H1 (cell line): ENCODE data around the gene TUBA3C. TPM values are rescaled to one million over a fixed set of nuclear protein-coding genes. Genes with fewer than 3 reads are reported as not detected.

ENCODE experiments used
- CTCF ChIA-PET: fragments of 300-600 bp; sonication (Branson Sonifier 250); formaldehyde crosslinking; loops from one replicate; lab custom pipeline; 2021; ENCODE audit not compliant: partially characterized antibody; lab: Charles Lee
- POLR2A ChIA-PET: fragments of 300-600 bp; sonication (Branson Sonifier 250); formaldehyde crosslinking; loops from one replicate; lab custom pipeline; 2021; ENCODE audit warnings: inconsistent platforms; ENCODE audit not compliant: partially characterized antibody; lab: Charles Lee
- DNase-seq, 2 experiments: peaks; one replicate each; pipeline versions ENCODE4 v3.0.0 to v3.0.0-alpha.2; 2010 to 2022; ENCODE audit warnings: low spot score in 2 of 2, low read depth in 1 of 2, mixed read lengths in 1 of 2
- FAIRE-seq: peaks from 2 replicates; lab custom pipeline; 2011; peaks lifted over from hg19 to GRCh38; lab: Jason Lieb, UNC
- H2AFZ ChIP-seq: 2 replicates; pipeline ENCODE4 v1.8.1; 2012; ENCODE audit warnings: low read length, inconsistent platforms
- H2AK5ac ChIP-seq: 2 replicates; pipeline ENCODE4 v1.6.1; 2013; ENCODE audit warnings: low read depth, low read length
- H2BK120ac ChIP-seq: replicated peaks from 2 replicates; pipeline ENCODE3; 2013; ENCODE audit warnings: low read depth, low read length, inconsistent platforms
- H2BK12ac ChIP-seq: 2 replicates; pipeline ENCODE4 v1.6.1; 2013; ENCODE audit warnings: low read depth, low read length
- H2BK15ac ChIP-seq: 2 replicates; pipeline ENCODE4 v1.6.1; 2013; ENCODE audit warnings: low read length
- H2BK20ac ChIP-seq: 2 replicates; pipeline ENCODE4 v1.6.1; 2013; ENCODE audit warnings: low read length
- H2BK5ac ChIP-seq: 2 replicates; pipeline ENCODE4 v1.6.1; 2013; ENCODE audit warnings: low read depth, low read length
- H3K14ac ChIP-seq: 2 replicates; pipeline ENCODE4 v1.6.1; 2013; ENCODE audit warnings: inconsistent platforms; ENCODE audit not compliant: insufficient read length
- H3K18ac ChIP-seq: 2 replicates; pipeline ENCODE4 v1.6.1; 2013; ENCODE audit warnings: low read length; ENCODE audit errors: extremely low read depth
- H3K23ac ChIP-seq: 2 replicates; pipeline ENCODE4 v1.6.1; 2013; ENCODE audit warnings: inconsistent platforms; ENCODE audit not compliant: insufficient read length
- H3K23me2 ChIP-seq: 2 replicates; pipeline ENCODE4 v1.6.1; 2013; ENCODE audit warnings: low read depth, low read length
- H3K27ac ChIP-seq: 2 replicates; pipeline ENCODE4 v1.6.1; 2011; ENCODE audit warnings: low read depth, low read length, inconsistent platforms
- H3K27me3 ChIP-seq, 4 experiments: replicated peaks in 1 of 4; 1 replicate in 1 of 4; 2 replicates in 3 of 4; pipeline versions ENCODE4 v1.6.1 to v1.8.1; 2011 to 2013; ENCODE audit warnings: low read length in 3 of 4, mild to moderate bottlenecking in 3 of 4, inconsistent platforms in 2 of 4, mixed read lengths in 2 of 4, moderate library complexity in 1 of 4; ENCODE audit not compliant: control insufficient read depth in 3 of 4, insufficient read depth in 3 of 4; ENCODE audit errors: extremely low read depth in 1 of 4
- H3K36me3 ChIP-seq, 4 experiments: 2 replicates each; pipeline versions ENCODE4 v1.6.1 to v1.8.1; 2011 to 2013; ENCODE audit warnings: mild to moderate bottlenecking in 4 of 4, low read length in 3 of 4, moderate library complexity in 2 of 4, control low read depth in 1 of 4, inconsistent platforms in 1 of 4; ENCODE audit not compliant: insufficient read depth in 4 of 4, control insufficient read depth in 2 of 4
- H3K4ac ChIP-seq: replicated peaks from 2 replicates; pipeline ENCODE3; 2013; ENCODE audit warnings: low read length, low read depth, mixed read lengths, inconsistent platforms; ENCODE audit not compliant: insufficient read length
- H3K4me1 ChIP-seq, 4 experiments: replicated peaks in 1 of 4; 1 replicate in 1 of 4; 2 replicates in 3 of 4; pipeline versions ENCODE4 v1.6.1 to v1.8.1; 2011 to 2013; ENCODE audit warnings: low read length in 3 of 4, inconsistent platforms in 2 of 4, mixed read lengths in 1 of 4; ENCODE audit not compliant: insufficient read depth in 4 of 4, control insufficient read depth in 3 of 4
- H3K4me2 ChIP-seq, 2 experiments: 2 replicates each; pipeline versions ENCODE4 v1.6.1 to v1.8.1; 2011 to 2013; ENCODE audit warnings: low read depth in 2 of 2, low read length in 2 of 2, control low read depth in 1 of 2, inconsistent platforms in 1 of 2, mild to moderate bottlenecking in 1 of 2; ENCODE audit not compliant: insufficient read depth in 1 of 2
- H3K4me3 ChIP-seq, 4 experiments: fragments of 200-600, 300-600 bp in 1 of 4; sonication (generic), shearing (Covaris generic), sonication (Bioruptor Twin) in 1 of 4; 2 replicates each; pipeline versions ENCODE4 v1.5.1 to v1.8.1; 2011 to 2016; ENCODE audit warnings: low read length in 4 of 4, low read depth in 3 of 4, control low read depth in 2 of 4, inconsistent platforms in 2 of 4, mild to moderate bottlenecking in 2 of 4, mixed read lengths in 1 of 4, moderate library complexity in 1 of 4; ENCODE audit not compliant: insufficient read depth in 2 of 4; ENCODE audit errors: extremely low read depth in 1 of 4
- H3K56ac ChIP-seq: replicated peaks from 2 replicates; pipeline ENCODE3; 2013; ENCODE audit warnings: low read depth, mild to moderate bottlenecking, mixed read lengths, low read length, inconsistent platforms; ENCODE audit not compliant: insufficient read length
- H3K79me1 ChIP-seq: 2 replicates; pipeline ENCODE4 v1.6.1; 2013; ENCODE audit warnings: low read depth, low read length, control low read depth
- H3K79me2 ChIP-seq, 2 experiments: 2 replicates each; pipeline versions ENCODE4 v1.6.1 to v1.8.1; 2012 to 2013; ENCODE audit warnings: low read length in 2 of 2, mild to moderate bottlenecking in 2 of 2, inconsistent platforms in 1 of 2; ENCODE audit not compliant: insufficient read depth in 2 of 2, control insufficient read depth in 1 of 2
- H3K9ac ChIP-seq, 4 experiments: replicated peaks in 1 of 4; 1 replicate in 1 of 4; 2 replicates in 3 of 4; pipeline versions ENCODE4 v1.6.1 to v1.8.1; 2011 to 2013; ENCODE audit warnings: low read depth in 3 of 4, low read length in 3 of 4, control low read depth in 2 of 4, mild to moderate bottlenecking in 2 of 4, moderate library complexity in 2 of 4, inconsistent platforms in 1 of 4; ENCODE audit errors: extremely low read depth in 1 of 4
- H3K9me3 ChIP-seq, 2 experiments: 2 replicates each; pipeline versions ENCODE4 v1.6.1 to v1.8.1; 2012 to 2013; ENCODE audit warnings: mild to moderate bottlenecking in 2 of 2, moderate library complexity in 2 of 2, control low read depth in 1 of 2, inconsistent platforms in 1 of 2, low read depth in 1 of 2, low read length in 1 of 2, mixed read lengths in 1 of 2; ENCODE audit not compliant: insufficient read depth in 2 of 2
- H4K20me1 ChIP-seq, 2 experiments: replicated peaks in 1 of 2; 2 replicates each; pipeline versions ENCODE3 to v1.8.1; 2011 to 2013; ENCODE audit warnings: inconsistent platforms in 2 of 2, low read length in 2 of 2, mild to moderate bottlenecking in 1 of 2; ENCODE audit not compliant: insufficient read depth in 2 of 2, control insufficient read depth in 1 of 2
- H4K5ac ChIP-seq: 2 replicates; pipeline ENCODE4 v1.6.1; 2013; ENCODE audit warnings: low read length, low read depth, mixed read lengths, inconsistent platforms; ENCODE audit not compliant: insufficient read length
- H4K8ac ChIP-seq: 2 replicates; pipeline ENCODE4 v1.8.0; 2013; ENCODE audit warnings: mild to moderate bottlenecking, moderate library complexity, low read length, inconsistent platforms; ENCODE audit not compliant: insufficient read depth; ENCODE audit errors: extremely low read depth
- H4K91ac ChIP-seq: replicated peaks from 2 replicates; pipeline ENCODE3; 2013; ENCODE audit warnings: low read length, mixed read lengths, inconsistent platforms; ENCODE audit not compliant: insufficient read length
- ATF3 ChIP-seq: IDR thresholded peaks from 2 replicates; pipeline ENCODE4 v1.6.1; 2011; ENCODE audit warnings: low read depth, mild to moderate bottlenecking, low read length; ENCODE audit not compliant: insufficient read depth
- BRCA1 ChIP-seq: IDR thresholded peaks from 2 replicates; pipeline ENCODE4 v1.6.1; 2012; ENCODE audit warnings: low read depth, low read length, improper control_type of control experiment
- CBX5 ChIP-seq: fragments of 300-800, 300-1000 bp; sonication (generic); IDR thresholded peaks from 2 replicates; pipeline ENCODE4 v1.7.1; 2016; ENCODE audit warnings: antibody characterized with exemption, low read length, low read depth
- CHD1 ChIP-seq: IDR thresholded peaks from 2 replicates; pipeline ENCODE4 v1.6.1; 2012; ENCODE audit warnings: low read depth, low read length, improper control_type of control experiment
- CREB1 ChIP-seq: IDR thresholded peaks from 2 replicates; pipeline ENCODE4 v1.6.1; 2012; ENCODE audit warnings: inconsistent platforms
- FOSL1 ChIP-seq: IDR thresholded peaks from 2 replicates; pipeline ENCODE4 v1.6.1; 2011; ENCODE audit warnings: mild to moderate bottlenecking, low read depth, low read length, moderate library complexity; ENCODE audit not compliant: insufficient read depth
- PHF8 ChIP-seq: fragments of 200-600 bp; sonication (generic); conservative IDR thresholded peaks from 2 replicates; pipeline ENCODE4 v1.7.1; 2012; ENCODE audit warnings: low read depth, mild to moderate bottlenecking, inconsistent platforms, low read length, moderate library complexity
- TAF1 ChIP-seq: IDR thresholded peaks from 2 replicates; pipeline ENCODE4 v1.6.1; 2011; ENCODE audit warnings: mild to moderate bottlenecking, low read depth, low read length
- YY1 ChIP-seq: IDR thresholded peaks from 2 replicates; pipeline ENCODE4 v1.6.1; 2011; ENCODE audit warnings: low read depth, mild to moderate bottlenecking, low read length
- WGBS, 2 experiments: shearing (Covaris generic) in 1 of 2; methylation state at CpG; one replicate each; pipeline versions ENCODE4 v1.1.6 to v1.1.7; 2013 to 2015; ENCODE audit warnings: low lambda C conversion rate in 2 of 2, mixed read lengths in 2 of 2, inconsistent platforms in 1 of 2, low coverage in 1 of 2, missing lambda C conversion rate in 1 of 2; ENCODE audit not compliant: insufficient replicate concordance in 2 of 2, insufficient coverage in 1 of 2, insufficient read length in 1 of 2; ENCODE audit errors: extremely low coverage in 1 of 2, missing lambda C conversion rate in 1 of 2; 5-methylcytosine and 5-hydroxymethylcytosine counted together
- polyA plus RNA-seq, 7 experiments: library from polyadenylated mRNA; depleted of rRNA in 3 of 7; stranded (reverse) in 5 of 7; unstranded in 2 of 7; fragments of >200 nt in 5 of 7; fragments of 200-250 nt in 2 of 7; gene quantifications; 1 replicate in 5 of 7; 2 replicates in 1 of 7; 4 replicates in 1 of 7; pipeline versions ENCODE4 v1.2.1 to v1.2.3, GENCODE V29; 2011 to 2013; ENCODE audit warnings: missing spikeins in 2 of 7, mixed read lengths in 2 of 7
- total RNA-seq: library from RNA; stranded (reverse); fragmentation: NEBNext Ultra II Directional; extraction: Animal tissue kit (Norgen Biotek cat#: 25700); gene quantifications from 2 replicates; pipeline ENCODE4 v1.2.1, GENCODE V29; 2021

The TUBA3C gene
- total and polyA plus RNA-seq, 2 of the 8 experiments (the other 6 are each of a cell fraction or from before 2014, with no cell fraction given) = not detected

- Histone ChIP-seq H4K20me1 (no peaks in the 10 kb centered on the region), H4K91ac (no peak overlapping the region), H2BK12ac (no peak overlapping the region), H3K79me1 (no peaks in the 10 kb centered on the region), H4K5ac (no peak overlapping the region), H2AFZ (no peak overlapping the region), H2BK15ac (no peak overlapping the region), H3K4me1 (no peaks in the 10 kb centered on the region), H3K36me3 (no peaks in the 10 kb centered on the region), H3K23ac (no peak overlapping the region), H2BK120ac (no peak overlapping the region), H3K27me3 (no peaks in the 10 kb centered on the region), H3K18ac (no peak overlapping the region), H3K14ac (no peak overlapping the region), H3K79me2 (no peaks in the 10 kb centered on the region), H2BK5ac (no peak overlapping the region), H3K4me3 (no peak overlapping the region), H3K56ac (no peak overlapping the region), H2BK20ac (no peak overlapping the region), H3K9ac (no peak overlapping the region), H3K9me3 (peaks cover 72 to 94% of the 10 kb centered on the region in 2 experiments), H3K4ac (no peak overlapping the region), H2AK5ac (no peak overlapping the region), H3K27ac (no peak overlapping the region), H3K23me2 (no peaks in the 10 kb centered on the region), H4K8ac (no peak overlapping the region), H3K4me2 (no peak overlapping the region)
- FAIRE-seq (no peak), DNase-seq (no peak)
- ChIA-PET POLR2A (no interaction called here), CTCF (no interaction called here)
- TF ChIP-seq TAF1 (no peak), ATF3 (no peak), BRCA1 (no peak), CBX5 (no peak), YY1 (no peak), PHF8 (no peak), CREB1 (no peak), FOSL1 (no peak), CHD1 (no peak)
- 86% methylated on average over 2 of the region's 3 CpGs; no CpG with 5 or more reads in 1 of the 2 experiments for WGBS, 2 experiments
Observed at GRCh38 chr13:19169496-19169895, 12.1 kb downstream of the TUBA3C start.
